GM12878 (cell line): ENCODE measurements around the gene EIF6. TPM values are rescaled to one million over a fixed set of nuclear protein-coding genes. Genes with fewer than 3 reads are reported as not detected.

Source experiments
- ATAC-seq: fragments of 200-7000 bp; cut with Tn5 transposase; 3 replicates; pipeline ENCODE4 v1.9.1; 2020; ENCODE audit warnings: mild to moderate bottlenecking, moderate library complexity
- BruUV-seq: library from RNA; stranded (reverse); fragments of 400-500 nt; replicated peaks from 2 replicates; lab custom pipeline; 2021; lab: Mats Ljungman, UMichigan
- CTCF ChIA-PET: fragments of 300-600 bp; sonication (Branson Sonifier 250); formaldehyde crosslinking; extraction: SDS; loops from one replicate; lab custom pipeline; 2021; ENCODE audit warnings: inconsistent platforms; lab: Yijun Ruan, JAX
- POLR2A ChIA-PET: fragments of 350-600 bp; formaldehyde crosslinking; extraction: SDS; loops from one replicate; lab custom pipeline; 2021; ENCODE audit warnings: inconsistent platforms; lab: Charles Lee
- RAD21 ChIA-PET: fragments of 300-600 bp; sonication (Branson Sonifier 250); formaldehyde crosslinking; loops from one replicate; lab custom pipeline; 2023; ENCODE audit warnings: antibody characterized with exemption; ENCODE audit not compliant: unreplicated experiment; lab: Charles Lee
- SMC1A ChIA-PET: fragments of 300-600 bp; sonication (Branson Sonifier 250); formaldehyde crosslinking; loops from one replicate; lab custom pipeline; 2023; ENCODE audit not compliant: unreplicated experiment, uncharacterized antibody; lab: Charles Lee
- DNase-seq: peaks from one replicate; pipeline ENCODE4 v3.0.0-alpha.2; 2011; ENCODE audit warnings: low read depth, low spot score
- FAIRE-seq: peaks from 3 replicates; lab custom pipeline; 2011; peaks lifted over from hg19 to GRCh38; lab: Jason Lieb, UNC
- H2AFZ ChIP-seq: 2 replicates; pipeline ENCODE4 v1.6.0; 2011; ENCODE audit warnings: low read depth, low read length, control low read depth; ENCODE audit not compliant: control insufficient read depth
- H3K27ac ChIP-seq: 2 replicates; pipeline ENCODE4 v1.5.1; 2011; ENCODE audit warnings: control low read depth; ENCODE audit not compliant: control insufficient read depth, insufficient read depth
- H3K27me3 ChIP-seq, 2 experiments: replicated peaks in 1 of 2; 2 replicates each; pipeline versions ENCODE4 v1.6.0 to v1.6.1; 2011; ENCODE audit warnings: low read length in 1 of 2; ENCODE audit not compliant: control insufficient read depth in 2 of 2, insufficient read depth in 2 of 2
- H3K36me3 ChIP-seq, 2 experiments: 2 replicates each; pipeline ENCODE4 v1.5.1; 2011; ENCODE audit warnings: low read length in 1 of 2; ENCODE audit not compliant: control insufficient read depth in 2 of 2, insufficient read depth in 2 of 2
- H3K4me1 ChIP-seq: 2 replicates; pipeline ENCODE4 v1.6.1; 2011; ENCODE audit warnings: mild to moderate bottlenecking, low read length, moderate library complexity, mixed read lengths; ENCODE audit not compliant: control insufficient read depth, insufficient read depth
- H3K4me2 ChIP-seq: 2 replicates; pipeline ENCODE4 v1.6.0; 2011; ENCODE audit warnings: control low read depth; ENCODE audit not compliant: control insufficient read depth, insufficient read depth
- H3K4me3 ChIP-seq: fragments of 200-600 bp; sonication (generic); 2 replicates; pipeline ENCODE4 v1.5.1; 2016
- H3K79me2 ChIP-seq: 2 replicates; pipeline ENCODE4 v1.6.0; 2011; ENCODE audit warnings: low read length; ENCODE audit not compliant: control insufficient read depth, insufficient read depth
- H3K9ac ChIP-seq: 2 replicates; pipeline ENCODE4 v1.8.0; 2011; ENCODE audit warnings: low read length, control low read depth, mixed read lengths; ENCODE audit not compliant: control insufficient read depth, insufficient read depth
- H3K9me3 ChIP-seq: replicated peaks from 3 replicates; pipeline ENCODE4 v1.5.1; 2011; ENCODE audit warnings: mild to moderate bottlenecking, low read length; ENCODE audit not compliant: control insufficient read depth, insufficient read depth
- H4K20me1 ChIP-seq: 2 replicates; pipeline ENCODE4 v1.6.0; 2011; ENCODE audit not compliant: control insufficient read depth, insufficient read depth
- ATF3 ChIP-seq: IDR thresholded peaks from 2 replicates; pipeline ENCODE4 v1.6.1; 2011; ENCODE audit warnings: low read depth, mild to moderate bottlenecking, low read length, moderate library complexity, borderline replicate concordance; ENCODE audit errors: extremely low read depth
- EED ChIP-seq: sonication (generic); IDR thresholded peaks from 2 replicates; pipeline ENCODE4 v1.6.1; 2016; ENCODE audit warnings: antibody characterized with exemption, low read depth
- HDGF ChIP-seq: fragments of 450-650 bp; IDR thresholded peaks from 2 replicates; pipeline ENCODE4 v1.6.1; 2016; ENCODE audit warnings: antibody characterized with exemption
- MLLT1 ChIP-seq: fragments of 450-650 bp; IDR thresholded peaks from 2 replicates; pipeline ENCODE4 v1.6.1; 2016; ENCODE audit warnings: mild to moderate bottlenecking
- MYB ChIP-seq: fragments of 150-350 bp; IDR thresholded peaks from 2 replicates; pipeline ENCODE4 v1.6.1; 2014; ENCODE audit warnings: mild to moderate bottlenecking, low read depth, low read length, borderline replicate concordance
- NBN ChIP-seq: fragments of 450-650 bp; IDR thresholded peaks from 2 replicates; pipeline ENCODE4 v1.6.1; 2016
- RELB ChIP-seq: fragments of 450-650 bp; IDR thresholded peaks from 2 replicates; pipeline ENCODE4 v1.6.1; 2017; ENCODE audit warnings: low read depth, mild to moderate bottlenecking, moderate library complexity
- YBX1 ChIP-seq: fragments of 450-650 bp; IDR thresholded peaks from 2 replicates; pipeline ENCODE4 v1.6.1; 2016; ENCODE audit warnings: antibody characterized with exemption
- ZBTB40 ChIP-seq: fragments of 450-650 bp; IDR thresholded peaks from 2 replicates; pipeline ENCODE4 v1.6.1; 2016; ENCODE audit warnings: mild to moderate bottlenecking, moderate library complexity, borderline replicate concordance
- ZNF384 ChIP-seq: IDR thresholded peaks from 2 replicates; pipeline ENCODE4 v1.6.1; 2012; ENCODE audit warnings: low read depth, mild to moderate bottlenecking, low read length, improper control_type of control experiment, borderline replicate concordance
- ZNF622 ChIP-seq: fragments of 450-650 bp; IDR thresholded peaks from 2 replicates; pipeline ENCODE4 v1.6.1; 2017; ENCODE audit warnings: mild to moderate bottlenecking, inconsistent platforms
- WGBS: methylation state at CpG from one replicate; pipeline ENCODE4 v1.1.6; 2016; ENCODE audit warnings: low lambda C conversion rate; ENCODE audit not compliant: insufficient replicate concordance, insufficient coverage; ENCODE audit errors: missing lambda C conversion rate; 5-methylcytosine and 5-hydroxymethylcytosine counted together
- in situ Hi-C: fragments of 300-500 bp; cut with MboI; formaldehyde crosslinking; loops from 9 replicates; pipeline ENCODE4 v1.14.3; 2018; ENCODE audit warnings: mixed read lengths
- intact Hi-C: fragments of 100-400 bp; cut with micrococcal nuclease; formaldehyde crosslinking; loops from one replicate; pipeline ENCODE4 v1.14.2; 2022; ENCODE audit not compliant: unreplicated experiment
- polyA plus RNA-seq, 11 experiments: library from polyadenylated mRNA; depleted of rRNA in 4 of 11; unstranded in 6 of 11; stranded (reverse) in 5 of 11; fragments of >200 nt; fragmentation: Nextera tagmentation in 4 of 11; fragmentation: Illumina TruSeq in 1 of 11; extraction: Ambion mirVana in 4 of 11; extraction: Trizol in 1 of 11; gene quantifications; 1 replicate in 1 of 11; 2 replicates in 10 of 11; pipeline versions ENCODE4 v1.2.1 to v1.2.3, GENCODE V29; 2011 to 2016; ENCODE audit warnings: inconsistent platforms in 2 of 11, missing spikeins in 2 of 11, low read depth in 1 of 11
- total RNA-seq, 4 experiments: library from RNA; depleted of rRNA in 3 of 4; stranded (reverse); fragments of >200 nt in 3 of 4; fragmentation: Illumina TruSeq in 1 of 4; extraction: Trizol in 1 of 4; gene quantifications; 2 replicates each; pipeline versions ENCODE4 v1.2.1 to v1.2.3, GENCODE V29; 2013 to 2021

The EIF6 gene
- total and polyA plus RNA-seq, 10 of the 15 experiments (the other 5 are each of a cell fraction or from before 2014, with no cell fraction given): 127 to 607 (median 197) TPM

- ChIA-PET RAD21 (interaction anchor here (0.6 to 1.4 kb wide), 2 partner anchors 140 to 163 kb away, joined by 4 to 8 read pairs; no protein-coding TSS in a partner anchor), SMC1A (interaction anchor here (1.6 kb wide), 1 partner anchor 138 kb away, joined by 6 read pairs; the partner anchor contains the start of gene EDEM2), POLR2A (interaction anchor here (0.6 kb wide), 2 partner anchors 583 to 769 kb away, joined by 3 to 5 read pairs; no protein-coding TSS in a partner anchor), CTCF (interaction anchor here (0.7 to 3.4 kb wide), 3 partner anchors 18 to 462 kb away, joined by 3 to 14 read pairs (median 4); no protein-coding TSS in a partner anchor)
- intact Hi-C loops: no loop called here
- no peak for FAIRE-seq
- Histone ChIP-seq H3K9me3 (no peaks in the 10 kb centered on the region), H4K20me1 (no peaks in the 10 kb centered on the region), H2AFZ (peak overlapping the region; percentile 96), H3K4me2 (peak overlapping the region; percentile 100), H3K4me3 (peak overlapping the region; percentile 100), H3K36me3 (peaks cover 2 to 4% of the 10 kb centered on the region in 2 experiments; a peak in 2 of 4 replicates), H3K27me3 (no peaks in the 10 kb centered on the region), H3K9ac (peak overlapping the region; percentile 84), H3K27ac (peak overlapping the region; percentile 49), H3K79me2 (peaks cover 24% of the 10 kb centered on the region), H3K4me1 (peaks cover 3% of the 10 kb centered on the region; the same call in 1 of the 2 replicates)
- in situ Hi-C loops: no loop called here
- no peak for DNase-seq
- peak; percentile 54; the same call in 1 of the 2 replicates for TF ChIP-seq EED
- TF ChIP-seq NBN: 0 out of 2 replicates have a peak, but pooled peaks have one; percentile 56
- TF ChIP-seq HDGF: peak; percentile 93
- TF ChIP-seq ATF3: no peak
- TF ChIP-seq YBX1: no peak
- no peak for TF ChIP-seq ZNF384
- TF ChIP-seq RELB: peak; percentile 8; the same call in 1 of the 2 replicates
- TF ChIP-seq ZNF622: no peak
- no peak for TF ChIP-seq MYB
- TF ChIP-seq MLLT1: peak; percentile 86
- TF ChIP-seq ZBTB40: peak; percentile 37; the same call in 1 of the 2 replicates
- no peak for ATAC-seq
- 49% methylated on average over 16 of the region's 19 CpGs for WGBS
- BruUV-seq: TSS peak; percentile 75
These were observed 627 bp upstream of the EIF6 start for GRCh38 chr20:35284992-35285805.
